Measurements from ENCODE around the gene CHIC2.

- no peak for TF ChIP-seq CTCF (IDR thresholded peaks at IDR 0.05; ENCODE audit: low read depth, low read length)
- no peak for TF ChIP-seq EZH2phosphoT487 (IDR thresholded peaks at IDR 0.05; ENCODE audit: low read depth)
Measured at GRCh38 chr4:54055494-54055893, 8.9 kb downstream of the CHIC2 start.
